Measurements from ENCODE around the gene PPFIBP2. TPM values are rescaled to one million over a fixed set of nuclear protein-coding genes. Genes with fewer than 3 reads are reported as not detected.

Gene PPFIBP2
- total and polyA plus RNA-seq, 11 donors, result 10.5 to 31.1 (median 20.8) TPM

DNA sequence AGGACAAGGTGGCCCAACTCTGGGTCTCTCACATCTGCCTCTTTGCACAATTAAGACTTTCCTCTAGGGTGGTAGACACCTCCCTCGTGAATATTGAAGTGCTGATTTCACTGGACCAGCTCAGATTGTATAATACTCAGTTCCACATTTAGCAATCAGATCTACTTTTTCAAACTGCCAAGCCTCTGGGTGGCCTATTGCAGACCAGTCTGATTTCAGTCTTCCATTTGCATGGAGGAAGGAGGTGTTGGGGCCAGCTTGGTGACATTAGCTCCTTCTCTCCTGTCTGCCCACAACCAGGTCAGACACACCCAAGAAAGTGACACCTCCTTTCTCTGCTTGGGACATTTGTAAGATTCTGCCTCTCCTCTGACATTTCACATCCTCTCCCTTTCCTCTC is 78.2 kb downstream of the PPFIBP2 start:
- intact Hi-C loops (cut with DNase I), result no loop called here
- TF ChIP-seq, protein P1, sequence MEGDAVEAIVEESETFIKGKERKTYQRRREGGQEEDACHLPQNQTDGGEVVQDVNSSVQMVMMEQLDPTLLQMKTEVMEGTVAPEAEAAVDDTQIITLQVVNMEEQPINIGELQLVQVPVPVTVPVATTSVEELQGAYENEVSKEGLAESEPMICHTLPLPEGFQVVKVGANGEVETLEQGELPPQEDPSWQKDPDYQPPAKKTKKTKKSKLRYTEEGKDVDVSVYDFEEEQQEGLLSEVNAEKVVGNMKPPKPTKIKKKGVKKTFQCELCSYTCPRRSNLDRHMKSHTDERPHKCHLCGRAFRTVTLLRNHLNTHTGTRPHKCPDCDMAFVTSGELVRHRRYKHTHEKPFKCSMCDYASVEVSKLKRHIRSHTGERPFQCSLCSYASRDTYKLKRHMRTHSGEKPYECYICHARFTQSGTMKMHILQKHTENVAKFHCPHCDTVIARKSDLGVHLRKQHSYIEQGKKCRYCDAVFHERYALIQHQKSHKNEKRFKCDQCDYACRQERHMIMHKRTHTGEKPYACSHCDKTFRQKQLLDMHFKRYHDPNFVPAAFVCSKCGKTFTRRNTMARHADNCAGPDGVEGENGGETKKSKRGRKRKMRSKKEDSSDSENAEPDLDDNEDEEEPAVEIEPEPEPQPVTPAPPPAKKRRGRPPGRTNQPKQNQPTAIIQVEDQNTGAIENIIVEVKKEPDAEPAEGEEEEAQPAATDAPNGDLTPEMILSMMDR (IDR thresholded peaks at IDR 0.05), result no peak
- no peak for TF ChIP-seq POLR2A (IDR thresholded peaks at IDR 0.05)
- WGBS, 4 donors, result 44 to 90% (median 78%) methylated on average over 1 of the region's 1 CpG
- ATAC-seq, result peak in 1 of 4 donors; percentile 21
- peaks cover 0 to 31% (median 17%) of the 10 kb centered on the region in 12 donors for H3K4me1 ChIP-seq
- no peak overlapping the region for H3K4me3 ChIP-seq
- H3K9me3 ChIP-seq, result no peaks in the 10 kb centered on the region
- H3K36me3 ChIP-seq, result peaks cover 0 to 26% (median 5%) of the 10 kb centered on the region in 9 donors
- no peak overlapping the region for H3K27ac ChIP-seq
- no peaks in the 10 kb centered on the region for H3K27me3 ChIP-seq
- no peak for DNase-seq

DNA sequence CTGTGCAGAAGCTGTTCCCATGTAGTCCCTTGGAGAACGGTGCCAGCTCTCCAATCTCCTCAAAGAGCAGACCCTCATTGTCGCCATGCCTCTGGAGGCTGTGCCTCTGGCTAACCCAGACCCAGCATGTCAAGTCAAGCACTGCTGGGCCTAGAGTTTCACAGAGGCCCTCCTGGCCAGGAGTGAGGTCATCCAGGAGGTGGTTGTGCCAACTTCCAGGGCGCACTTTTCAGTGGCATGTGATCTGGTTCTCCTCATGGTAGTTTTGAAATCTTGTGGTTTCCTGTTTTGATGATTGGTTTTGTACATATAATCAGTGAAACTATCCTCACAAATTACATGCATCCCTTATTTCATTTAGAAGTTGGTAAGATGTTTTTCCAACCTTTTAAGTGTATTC is 78.9 kb downstream of the PPFIBP2 start:
- Histone ChIP-seq H3K4me1 (peaks cover 0 to 31% (median 16%) of the 10 kb centered on the region in 12 donors), H3K27me3 (no peaks in the 10 kb centered on the region), H3K9me3 (no peaks in the 10 kb centered on the region), H3K4me3 (no peak overlapping the region), H3K36me3 (peaks cover 0 to 33% (median 10%) of the 10 kb centered on the region in 9 donors), H3K27ac (no peak overlapping the region)
- intact Hi-C loops (cut with DNase I), result no loop called here
- peak in 4 of 5 donors; percentile 38 to 72 (median 51) for DNase-seq
- TF ChIP-seq, protein P1 (IDR thresholded peaks at IDR 0.05), result no peak
- no peak for TF ChIP-seq POLR2A (IDR thresholded peaks at IDR 0.05)
- ATAC-seq, result peak; percentile 64 to 91 (median 90)
- WGBS, 4 donors, result 64 to 79% (median 68%) methylated on average over 3 of the region's 3 CpGs

DNA sequence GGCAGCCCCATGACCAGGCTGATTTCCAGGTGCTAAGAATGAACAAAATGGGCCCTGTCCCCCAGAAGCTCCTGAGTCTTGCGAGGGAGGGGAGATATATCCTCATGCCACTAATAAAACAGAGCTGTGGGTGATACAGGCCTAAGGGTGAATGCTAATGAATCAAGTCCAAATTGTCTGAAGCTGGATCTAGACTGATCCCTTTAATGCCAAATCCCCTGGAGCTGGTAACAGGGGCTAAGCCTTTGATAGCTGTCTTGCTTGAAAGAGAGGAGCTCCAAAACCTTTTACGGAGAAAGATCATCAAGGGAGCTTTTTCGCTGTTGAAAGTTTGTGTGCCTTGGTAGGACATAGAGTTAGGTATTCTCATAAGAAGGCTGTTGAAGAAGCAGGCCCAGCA is 79.7 kb downstream of the PPFIBP2 start:
- Histone ChIP-seq H3K36me3 (peaks cover 0 to 37% (median 11%) of the 10 kb centered on the region in 9 donors), H3K27me3 (no peaks in the 10 kb centered on the region), H3K27ac (no peak overlapping the region), H3K9me3 (no peaks in the 10 kb centered on the region), H3K4me1 (peaks cover 0 to 31% (median 16%) of the 10 kb centered on the region in 12 donors), H3K4me3 (no peak overlapping the region)
- WGBS, 4 donors, result 93 to 98% (median 95%) methylated on average over 3 of the region's 3 CpGs
- TF ChIP-seq, protein P1 (IDR thresholded peaks at IDR 0.05), result no peak
- TF ChIP-seq POLR2A (IDR thresholded peaks at IDR 0.05), result no peak
- no peak for ATAC-seq
- intact Hi-C loops (cut with DNase I), result no loop called here
- DNase-seq, result no peak

DNA sequence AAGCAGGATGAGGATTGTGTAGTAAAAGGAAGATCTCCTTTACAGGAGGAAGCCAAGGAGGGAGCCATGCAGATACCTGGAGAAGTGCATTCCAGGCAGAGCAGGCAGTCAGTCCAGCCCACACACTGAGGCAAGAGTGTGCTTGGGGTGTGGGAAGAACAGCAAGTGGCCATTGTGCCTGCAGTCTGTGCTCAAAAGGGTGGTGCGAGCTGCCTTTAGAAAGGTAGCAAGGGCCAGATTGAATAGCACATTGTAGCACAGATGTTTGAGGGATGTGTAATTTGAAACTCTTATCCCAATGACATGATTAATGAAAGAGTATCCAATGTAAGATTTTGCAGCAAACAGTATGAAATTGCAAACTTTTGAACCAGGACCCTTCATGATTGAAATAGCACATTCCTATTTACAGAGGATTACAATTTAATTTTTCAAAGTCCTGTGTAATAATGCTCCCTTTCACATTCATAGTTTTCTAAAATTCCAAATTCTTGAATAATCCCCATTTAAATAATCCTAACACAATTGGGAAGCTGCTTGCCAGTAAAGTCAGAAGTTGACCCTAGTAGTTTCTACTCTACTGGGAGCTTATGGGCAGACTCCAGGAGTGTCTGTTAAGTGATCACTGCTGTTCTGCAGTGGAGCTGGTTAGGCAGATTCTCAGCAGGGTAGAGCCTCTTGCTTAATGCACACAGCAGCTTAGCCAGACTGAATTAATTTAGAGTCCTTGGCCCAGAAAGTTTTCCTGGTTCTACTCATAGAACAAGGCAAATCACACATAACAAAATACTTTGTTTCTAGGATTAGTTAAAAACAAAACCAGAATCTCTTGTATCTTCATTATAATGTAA is 81.4 kb downstream of the PPFIBP2 start:
- Histone ChIP-seq H3K4me3 (no peak overlapping the region), H3K27ac (no peak overlapping the region), H3K9me3 (no peaks in the 10 kb centered on the region), H3K27me3 (no peaks in the 10 kb centered on the region), H3K36me3 (peaks cover 0 to 42% (median 11%) of the 10 kb centered on the region in 9 donors), H3K4me1 (peaks cover 0 to 26% (median 15%) of the 10 kb centered on the region in 12 donors)
- ATAC-seq, result peak in 1 of 4 donors; percentile 43
- TF ChIP-seq, protein P1 (IDR thresholded peaks at IDR 0.05), result no peak
- no peak for TF ChIP-seq POLR2A (IDR thresholded peaks at IDR 0.05)
- DNase-seq, result no peak
- 71 to 94% (median 91%) methylated on average over 1 of the region's 1 CpG for WGBS, 4 donors
- intact Hi-C loops (cut with DNase I), result no loop called here
